HG03432 (cell line): ENCODE data around the gene PIGM.
"Not testable (repeated sequence)": the region's sequence is repeated elsewhere in the genome, so short reads cannot be mapped to it uniquely, and the experiment has no call there.

Experiments
- ATAC-seq: cut with Tn5 transposase; IDR thresholded peaks from one replicate; pipeline ENCODE4 v1.9.1; 2021; ENCODE audit warnings: mild to moderate bottlenecking, moderate library complexity; ENCODE audit not compliant: unreplicated experiment

PIGM gene

GRCh38 chr1:160061369-160062229 is 29.8 kb upstream of the PIGM start:
- no peak for ATAC-seq

DNA sequence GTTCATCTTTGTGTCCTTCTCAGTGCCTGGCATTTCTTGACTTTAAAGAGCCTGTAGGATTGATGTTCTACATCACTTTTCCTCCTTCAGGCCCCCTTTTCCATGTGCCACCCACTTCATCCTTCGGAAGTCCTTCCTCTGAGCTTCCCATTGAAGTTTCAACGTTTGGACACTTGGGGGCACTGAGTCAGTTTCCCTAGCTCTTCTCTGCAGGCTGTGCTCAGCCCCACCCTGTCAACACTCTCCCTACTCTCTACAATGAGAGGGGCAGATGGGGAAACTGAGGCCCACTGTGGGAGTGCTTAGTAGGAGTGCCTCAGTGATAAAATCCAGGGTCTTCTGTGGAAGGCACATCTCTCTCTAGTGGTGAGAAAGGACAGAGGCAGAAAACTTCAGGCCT is 26.3 kb upstream of the PIGM start:
- ATAC-seq, result no peak

- no peak for ATAC-seq
Measured at GRCh38 chr1:160056648-160057169, 24.9 kb upstream of the PIGM start.

DNA sequence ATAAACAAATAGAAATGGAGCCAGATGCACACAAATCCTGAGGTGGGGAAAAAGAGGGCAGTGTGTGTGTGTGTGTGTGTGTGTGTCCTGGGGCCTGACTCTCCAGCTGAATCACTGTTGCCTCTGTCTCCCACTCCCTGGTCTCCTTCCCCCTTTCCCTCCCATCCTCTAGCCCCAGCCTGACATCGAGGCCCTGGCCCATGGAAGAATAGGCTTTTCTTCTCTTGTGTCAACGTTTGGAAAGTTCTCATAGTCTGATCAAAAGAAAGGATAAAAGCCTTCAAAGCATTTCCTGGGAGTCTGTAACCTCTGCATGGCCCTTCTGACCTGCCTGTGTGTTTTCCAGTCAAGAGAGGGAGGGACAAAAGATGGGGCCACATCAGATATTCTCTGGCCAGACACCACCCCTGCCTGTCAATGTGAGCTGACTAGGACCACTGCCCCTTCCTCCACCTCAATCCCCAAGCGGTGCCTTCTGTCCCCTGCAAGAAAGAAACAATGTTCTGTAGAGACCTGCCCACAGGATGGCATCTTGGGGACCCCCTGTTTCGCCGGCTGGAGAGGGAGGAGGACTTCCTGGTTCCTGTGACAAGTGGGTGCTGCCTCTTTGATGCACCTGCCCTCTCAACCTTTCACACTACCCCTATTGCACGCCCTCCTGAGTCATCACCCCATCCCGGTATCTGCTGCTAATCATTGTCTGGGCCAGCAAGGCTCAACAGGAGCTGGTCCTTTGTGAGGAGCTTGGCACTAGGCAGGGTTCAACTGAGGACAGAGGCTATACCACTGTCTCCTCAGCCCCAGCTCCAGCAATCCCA is 22.0 kb upstream of the PIGM start:
- no peak for ATAC-seq

DNA sequence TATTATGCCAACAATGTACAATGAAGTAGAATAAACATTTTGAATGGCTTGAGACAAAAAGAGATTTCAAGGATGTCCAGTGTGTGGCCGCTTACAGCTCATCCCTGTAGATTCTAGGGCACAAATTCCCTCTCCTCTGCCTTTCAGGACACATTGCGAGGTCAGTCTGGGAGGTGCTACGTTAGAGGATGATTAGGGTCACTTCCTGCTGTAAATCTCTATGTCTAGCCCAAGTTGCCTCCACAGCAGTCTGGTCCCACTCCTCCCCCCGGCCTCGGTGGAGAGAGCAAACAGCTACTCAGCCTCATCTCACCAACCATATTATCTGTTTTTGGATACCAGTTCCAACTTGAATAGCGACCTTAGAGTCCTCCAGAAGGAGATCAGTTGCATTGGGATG is 21.1 kb upstream of the PIGM start:
- no peak for ATAC-seq

GRCh38 chr1:160050619-160051018 is 18.8 kb upstream of the PIGM start:
- no peak for ATAC-seq

- ATAC-seq, result not testable (repeated sequence)
Measured at GRCh38 chr1:160050182-160050581, 18.4 kb upstream of the PIGM start.

DNA sequence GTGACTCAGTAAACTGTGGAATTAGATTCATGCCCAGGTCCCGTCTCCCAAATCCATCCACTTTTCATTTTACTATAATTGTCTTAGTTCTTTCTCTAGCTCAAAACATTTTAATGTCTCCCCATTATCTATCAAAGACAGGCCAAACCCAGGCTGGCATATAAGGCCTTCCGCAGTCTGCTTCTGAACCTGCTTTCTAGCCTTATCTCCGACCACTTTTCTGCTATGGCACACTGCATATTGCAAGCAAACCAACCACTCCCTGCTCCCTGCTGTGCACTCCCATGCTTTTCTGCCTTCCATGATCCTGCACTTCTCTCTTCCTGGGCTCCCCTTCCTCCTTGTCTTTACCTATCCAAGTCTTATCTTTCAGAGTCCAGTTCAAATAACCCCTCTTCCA is 17.3 kb upstream of the PIGM start:
- no peak for ATAC-seq

DNA sequence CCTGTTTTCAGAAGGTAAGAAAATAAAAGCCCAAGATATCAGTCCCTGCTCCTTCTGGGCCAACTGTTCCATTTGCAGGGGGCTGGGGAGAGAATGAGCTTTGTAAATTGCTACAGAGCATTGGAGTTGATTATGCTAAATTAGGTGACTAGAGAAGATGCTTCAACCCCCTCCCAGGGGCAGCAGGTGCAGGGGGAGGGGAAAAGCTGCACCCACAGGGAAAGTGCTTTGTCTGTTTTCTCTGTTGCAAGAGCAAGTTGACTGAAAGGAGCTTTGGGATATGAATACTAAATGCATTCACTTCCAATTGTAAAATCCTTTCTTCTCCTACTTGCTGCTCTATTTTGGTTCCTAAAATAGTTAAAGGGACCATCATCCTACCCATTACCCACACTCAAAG is 16.5 kb upstream of the PIGM start:
- ATAC-seq, result no peak

DNA sequence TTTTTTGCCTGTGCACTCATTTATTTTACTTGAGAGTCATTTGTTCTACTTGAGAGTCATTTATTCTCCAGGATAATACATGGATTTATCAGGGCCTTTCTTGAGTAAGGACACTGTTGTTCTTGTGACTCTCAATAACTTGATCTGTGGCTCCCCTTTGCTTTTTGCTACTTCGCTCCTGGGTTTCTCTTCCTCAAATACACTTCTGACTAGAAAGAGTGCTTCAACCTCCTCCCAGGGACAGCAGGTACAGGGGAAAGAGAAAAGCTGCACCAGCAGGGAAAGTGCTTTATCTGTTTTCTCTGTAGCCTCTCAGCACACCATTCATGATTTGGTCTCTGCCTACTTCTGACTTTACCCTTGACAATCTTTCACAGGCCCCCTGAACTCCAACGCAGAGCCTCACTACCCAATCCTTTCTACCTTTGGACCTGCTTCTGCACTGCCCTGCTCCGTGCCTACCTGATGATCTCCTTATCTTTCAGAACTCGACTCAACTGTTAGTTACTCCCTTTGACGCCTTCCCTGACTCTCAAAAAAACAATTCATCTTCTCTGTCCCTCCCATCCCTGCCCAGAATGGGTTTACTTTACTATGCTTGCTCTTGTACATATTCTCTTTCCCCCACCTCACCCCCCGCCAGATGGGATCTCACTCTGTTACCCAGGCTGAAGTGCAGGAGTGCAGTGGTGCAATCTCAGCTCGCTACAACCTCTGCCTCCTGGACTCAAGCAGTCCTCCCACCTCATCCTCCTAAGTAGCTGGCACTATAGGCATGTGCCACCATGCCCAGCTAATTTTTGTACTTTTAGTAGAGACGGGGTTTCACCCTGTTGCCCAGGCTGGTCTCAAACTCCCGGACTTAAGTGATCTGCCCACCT is 15.6 kb upstream of the PIGM start:
- ATAC-seq, result peak; percentile 46

GRCh38 chr1:160046494-160047110 is 14.8 kb upstream of the PIGM start:
- peak; percentile 83 for ATAC-seq

DNA sequence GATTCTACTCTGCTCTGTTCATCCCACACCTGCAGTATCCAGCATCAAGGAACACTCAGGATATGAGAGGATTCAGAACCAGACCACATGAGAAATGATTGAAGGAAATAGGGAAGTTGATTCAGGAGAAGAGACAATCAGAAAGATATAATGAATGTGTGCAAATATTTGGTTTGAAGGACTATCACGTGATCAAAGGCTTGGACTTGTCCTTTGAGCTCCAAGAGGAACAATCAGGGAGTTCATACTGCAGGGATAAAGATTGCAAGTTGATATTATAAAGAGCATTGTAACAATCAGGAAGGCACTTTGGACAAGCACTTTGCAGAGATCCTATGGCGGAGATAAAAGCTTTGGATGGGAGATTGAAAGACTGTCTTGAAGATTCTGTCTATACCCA is 13.9 kb upstream of the PIGM start:
- ATAC-seq, result no peak

DNA sequence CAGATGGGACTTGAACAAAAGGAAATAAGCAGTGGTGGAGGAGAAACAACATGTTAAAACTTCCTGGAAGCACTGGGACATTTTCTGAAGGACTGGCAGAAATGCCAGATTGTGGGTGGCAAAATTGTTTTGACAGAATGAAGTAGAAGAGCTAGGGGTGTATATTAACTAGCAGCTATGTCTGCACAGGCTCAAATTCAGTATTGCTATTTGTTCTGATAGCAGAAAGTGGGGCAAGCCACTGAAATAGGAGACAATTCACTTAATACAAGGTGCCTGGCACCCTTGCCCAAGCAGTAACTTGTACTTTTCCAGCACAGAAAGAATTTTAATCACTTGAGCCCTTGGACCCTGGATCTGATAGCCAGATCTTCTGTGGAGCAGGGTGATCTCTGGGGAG is 11.8 kb upstream of the PIGM start:
- no peak for ATAC-seq

DNA sequence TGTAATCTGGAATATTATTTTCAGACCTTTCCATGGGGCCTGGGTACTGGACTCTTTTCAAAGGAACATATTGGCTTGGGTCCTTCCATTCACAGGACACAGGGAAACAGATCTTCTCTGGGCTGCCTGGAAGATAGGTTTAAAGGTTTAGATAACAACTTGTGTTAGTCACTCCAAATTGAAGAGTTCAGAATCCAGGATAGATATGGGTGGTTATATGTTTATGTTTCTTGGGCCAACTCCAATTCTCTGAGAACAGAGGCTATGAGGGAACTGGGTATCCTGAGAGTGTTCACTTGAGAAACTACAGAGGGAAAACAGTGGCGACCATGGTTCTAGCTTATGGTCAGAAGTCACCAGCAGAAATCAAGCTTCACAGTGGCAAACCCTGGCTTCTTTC is 8.7 kb upstream of the PIGM start:
- no peak for ATAC-seq

- ATAC-seq, result no peak
Measured at GRCh38 chr1:160032165-160032820, 503 bp upstream of the PIGM start.

- ATAC-seq, result no peak
Measured at GRCh38 chr1:160030657-160031364, 979 bp downstream of the PIGM start.

DNA sequence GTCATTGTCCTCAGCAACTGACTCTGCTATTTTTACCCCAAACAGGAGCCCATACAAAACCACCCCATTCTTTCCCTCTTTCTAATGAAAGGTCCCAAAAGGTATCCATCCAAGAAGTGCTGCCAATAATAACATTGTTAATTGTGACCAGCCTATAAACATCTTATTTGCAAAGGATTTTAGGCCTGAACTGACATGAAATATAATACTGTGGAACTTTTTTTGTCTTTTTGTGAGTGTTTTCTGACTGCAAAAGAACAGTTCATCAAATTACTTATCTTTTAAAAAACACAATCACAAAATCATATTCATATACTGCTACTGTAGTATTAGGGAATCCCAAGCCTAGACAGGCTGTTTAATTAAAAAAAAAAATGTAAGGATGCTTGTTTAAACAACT is 3.4 kb downstream of the PIGM start:
- ATAC-seq, result no peak

GRCh38 chr1:160025314-160025713 is 6.5 kb downstream of the PIGM start:
- ATAC-seq, result no peak

DNA sequence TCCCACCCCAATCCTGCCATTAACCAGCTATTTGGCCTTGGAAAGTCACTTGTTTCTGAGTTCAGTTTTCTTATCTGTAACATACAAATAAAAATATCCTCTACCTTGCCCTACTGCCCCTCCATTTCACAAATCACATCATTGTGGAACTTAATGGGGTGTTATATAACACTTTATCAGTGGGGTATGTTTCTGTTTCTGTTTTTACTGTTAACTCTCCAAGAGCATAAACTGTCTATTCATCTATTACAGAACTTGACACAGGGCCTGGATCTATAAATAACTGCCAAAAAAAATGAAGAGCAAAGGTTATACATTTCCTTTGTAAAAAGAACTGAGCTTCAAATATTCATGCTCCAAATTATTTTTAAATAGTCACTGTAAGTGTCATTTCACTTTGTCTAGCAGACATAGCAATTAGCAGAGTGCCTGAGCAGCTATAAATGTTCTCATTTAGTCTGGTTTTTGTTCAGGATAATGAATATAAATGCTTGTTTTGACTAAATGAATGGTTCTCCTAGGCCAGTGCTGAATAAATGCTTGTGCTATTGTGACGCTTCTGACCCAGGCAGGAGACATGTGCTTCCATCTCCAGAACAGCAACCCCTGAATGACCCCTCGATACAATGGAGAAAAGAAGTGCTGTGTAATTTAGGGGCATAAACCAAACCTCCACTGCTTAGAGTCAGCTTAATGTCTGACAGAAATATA is 7.4 kb downstream of the PIGM start:
- no peak for ATAC-seq
